ENCODE measurements around the gene ANP32E.
A peak's percentile ranks its signal among the peaks of the same experiment; 100 is the strongest.
"Not testable (repeated sequence)": the region's sequence is repeated elsewhere in the genome, so short reads cannot be mapped to it uniquely, and the experiment has no call there.

The ANP32E gene

DNA sequence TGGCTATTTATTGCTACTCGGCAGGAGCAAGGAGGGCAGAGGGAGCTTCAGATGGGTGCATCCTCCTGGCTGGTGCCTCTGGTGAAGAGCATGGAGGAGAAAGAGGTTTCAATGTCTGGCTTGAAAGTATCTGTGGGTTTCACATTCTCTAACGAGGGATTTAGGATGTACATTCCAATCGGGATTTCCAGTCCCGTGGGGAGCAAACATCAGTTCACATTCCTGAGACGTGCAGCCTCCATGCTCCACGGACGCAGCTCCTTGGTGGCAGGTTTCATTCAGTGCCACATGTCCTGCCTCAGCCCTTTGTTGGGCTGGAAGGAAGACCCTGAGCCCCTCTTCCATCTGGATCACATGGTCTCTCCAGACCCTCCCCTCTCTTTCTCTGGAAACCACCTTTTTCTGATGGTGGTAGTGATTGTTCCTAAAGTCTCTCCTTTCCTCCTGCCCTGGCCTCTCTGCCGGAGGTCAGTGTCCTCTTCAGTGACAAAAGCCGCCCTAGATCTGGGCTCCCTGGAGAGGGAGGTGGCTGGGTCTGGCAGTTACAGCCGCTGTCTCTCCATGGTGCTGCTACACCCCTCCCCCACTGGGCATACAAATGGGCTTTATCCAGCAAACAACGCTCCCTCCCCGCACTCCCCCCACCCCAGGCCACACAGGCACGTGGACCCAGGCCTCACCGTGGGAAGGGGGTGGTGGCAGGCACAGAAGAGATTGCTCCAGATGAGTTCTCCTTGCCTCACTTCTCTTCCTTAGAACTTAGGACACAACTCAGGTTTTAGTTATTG is 20.8 kb upstream of the ANP32E start:
- DNase-seq (ENCODE audit: low spot score) = peak; percentile 83

DNA sequence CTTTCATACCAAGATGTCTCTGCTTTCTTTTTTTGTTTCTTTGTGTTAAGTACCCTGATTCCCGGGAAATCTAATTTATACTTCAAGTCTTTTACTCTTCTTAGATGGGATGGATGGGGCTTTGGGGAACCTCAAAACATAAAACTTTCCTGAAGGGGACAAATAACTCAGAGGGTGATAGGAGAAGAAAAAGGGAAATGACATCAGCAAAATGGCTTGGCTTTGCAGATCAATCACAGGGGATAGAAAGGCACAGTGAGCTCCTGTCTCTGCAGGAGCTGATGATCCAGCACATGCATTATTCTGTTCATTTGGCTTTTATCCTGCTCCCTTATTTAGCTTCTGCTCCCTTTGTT is 20.3 kb upstream of the ANP32E start:
- DNase-seq (ENCODE audit: low spot score) = no peak

- DNase-seq (ENCODE audit: low spot score) = no peak
These were observed 14.0 kb upstream of the ANP32E start for GRCh38 chr1:150249936-150250335.

- DNase-seq (ENCODE audit: low spot score) = no peak
These were observed 7.1 kb upstream of the ANP32E start for GRCh38 chr1:150243003-150243402.

GRCh38 chr1:150237746-150238145 is 1.8 kb upstream of the ANP32E start:
- no peak for DNase-seq (ENCODE audit: low spot score)

GRCh38 chr1:150237176-150237575 is 1.3 kb upstream of the ANP32E start:
- DNase-seq (ENCODE audit: low spot score) = not testable (repeated sequence)

- DNase-seq (ENCODE audit: low spot score) = no peak
These were observed 745 bp upstream of the ANP32E start for GRCh38 chr1:150236614-150237100.

DNA sequence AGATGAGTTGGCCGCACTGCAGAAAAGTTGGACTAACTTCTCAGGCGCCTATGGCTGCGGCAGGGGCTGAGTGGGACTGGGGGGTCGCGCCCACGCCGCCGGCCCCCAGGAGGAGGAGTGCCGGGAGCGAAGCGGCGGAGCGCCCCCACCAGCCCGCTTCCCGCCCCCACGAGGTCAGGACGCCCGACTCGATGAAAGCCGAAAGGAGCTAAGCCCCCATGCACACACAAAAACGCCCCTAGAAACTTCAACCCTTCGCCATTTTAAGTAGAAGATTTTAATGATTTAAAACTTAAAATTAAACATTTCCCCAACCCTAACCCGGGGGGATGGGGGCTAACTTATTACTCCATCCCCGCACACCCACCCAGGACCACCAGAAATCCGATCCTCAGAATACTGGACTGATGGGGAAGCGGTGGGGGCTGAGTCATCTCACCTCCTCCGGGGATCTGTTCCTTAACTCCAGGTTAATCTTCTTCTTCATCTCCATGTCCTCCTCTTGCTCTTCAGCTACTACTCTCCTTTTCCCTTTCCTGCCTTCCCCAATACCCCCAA is 539 bp downstream of the ANP32E start:
- peak; percentile 7 for DNase-seq (ENCODE audit: low spot score)

DNA sequence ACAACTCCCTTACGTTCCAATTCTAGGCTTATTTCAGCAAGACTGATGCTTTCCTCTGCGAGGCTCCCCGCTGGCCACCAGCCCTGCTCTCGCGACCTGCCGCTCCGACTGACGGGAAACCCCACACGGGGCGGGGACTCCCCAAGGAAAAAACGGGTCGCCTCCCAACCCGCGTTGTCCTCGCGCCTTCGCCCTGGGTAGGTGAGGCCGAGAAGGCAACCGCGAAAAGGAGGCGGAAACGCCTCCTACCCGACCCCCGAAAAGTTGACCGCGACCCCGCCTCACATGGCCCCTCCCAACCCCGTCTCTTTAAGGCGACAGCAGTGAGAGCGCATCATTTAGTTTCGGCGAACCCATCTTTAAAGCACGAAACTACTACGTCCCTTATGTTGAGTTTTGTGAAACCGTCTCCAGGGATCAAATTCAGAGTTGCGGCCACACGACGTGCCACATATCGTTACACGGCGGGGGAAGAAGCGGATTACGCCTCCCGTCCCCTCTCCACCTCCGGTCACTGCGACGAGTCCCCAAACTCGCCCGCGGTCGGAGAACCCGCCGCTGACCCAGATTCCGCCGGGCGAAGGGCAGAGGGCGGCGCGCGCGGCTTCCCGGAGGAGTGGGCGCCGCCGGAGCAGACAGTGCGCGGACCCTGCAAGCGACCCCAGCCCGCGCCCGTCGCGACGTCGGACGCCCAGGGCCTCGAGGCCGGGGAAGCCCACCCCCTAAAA is 1.2 kb downstream of the ANP32E start:
- DNase-seq (ENCODE audit: low spot score) = peak; percentile 60

DNA sequence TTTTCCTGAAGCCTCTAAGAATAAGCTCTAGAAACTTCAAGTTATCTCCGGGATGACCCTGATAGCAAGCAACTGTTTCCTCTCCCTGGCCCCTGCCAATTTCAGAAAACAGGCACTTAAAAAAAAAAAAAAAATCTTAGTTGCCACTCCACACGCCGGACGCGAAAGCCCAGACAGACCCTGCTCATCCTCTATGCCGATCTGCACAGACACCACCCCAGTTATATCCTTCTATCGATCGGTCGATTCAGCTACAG is 1.7 kb downstream of the ANP32E start:
- DNase-seq (ENCODE audit: low spot score) = no peak

DNA sequence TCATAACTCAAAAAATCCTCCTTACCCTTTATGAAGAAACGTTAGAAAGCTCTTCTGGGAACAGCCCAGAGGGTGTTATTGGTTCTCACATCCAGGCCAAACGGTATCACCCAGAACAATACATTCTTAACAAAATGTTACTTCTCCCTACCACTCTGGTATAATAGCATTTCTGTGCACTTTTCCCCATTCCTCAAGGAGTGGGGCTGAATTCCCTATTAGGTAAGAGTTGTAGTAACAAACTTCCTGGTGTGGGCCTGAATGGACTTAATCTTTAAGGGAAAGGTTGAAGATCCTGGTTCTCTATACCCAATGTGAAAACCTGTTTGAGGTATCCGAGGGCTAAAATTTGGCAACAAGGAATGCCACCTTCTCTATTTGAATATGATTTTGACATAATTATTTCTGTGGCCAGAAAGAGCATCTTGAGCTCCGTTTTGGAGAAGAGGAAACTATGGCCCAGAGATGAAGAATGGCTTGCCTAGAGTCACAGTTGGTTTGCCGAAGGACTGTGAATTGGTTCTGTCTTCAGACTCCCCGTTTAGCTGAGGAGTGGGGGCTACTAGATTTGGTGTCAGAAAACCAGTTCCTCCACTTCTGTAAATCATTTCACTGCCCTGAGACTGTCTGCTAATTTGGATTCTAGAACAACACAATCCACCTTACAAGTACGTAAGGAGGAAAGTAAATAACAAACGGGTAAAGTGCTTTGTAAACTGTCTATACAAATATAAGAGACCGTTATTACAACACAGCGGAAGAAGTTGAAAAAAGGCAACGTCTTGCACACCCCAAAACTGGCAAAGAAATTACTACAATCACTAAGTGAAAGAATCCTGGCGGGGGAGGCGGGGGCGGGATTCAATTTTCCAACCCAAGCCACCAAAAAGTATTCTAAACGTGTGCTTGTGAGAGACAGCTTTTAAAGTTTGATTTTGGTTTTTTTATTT is 2.3 kb downstream of the ANP32E start:
- peak; percentile 34 for DNase-seq (ENCODE audit: low spot score)

GRCh38 chr1:150232921-150233320 is 3.0 kb downstream of the ANP32E start:
- DNase-seq (ENCODE audit: low spot score) = not testable (repeated sequence)

DNA sequence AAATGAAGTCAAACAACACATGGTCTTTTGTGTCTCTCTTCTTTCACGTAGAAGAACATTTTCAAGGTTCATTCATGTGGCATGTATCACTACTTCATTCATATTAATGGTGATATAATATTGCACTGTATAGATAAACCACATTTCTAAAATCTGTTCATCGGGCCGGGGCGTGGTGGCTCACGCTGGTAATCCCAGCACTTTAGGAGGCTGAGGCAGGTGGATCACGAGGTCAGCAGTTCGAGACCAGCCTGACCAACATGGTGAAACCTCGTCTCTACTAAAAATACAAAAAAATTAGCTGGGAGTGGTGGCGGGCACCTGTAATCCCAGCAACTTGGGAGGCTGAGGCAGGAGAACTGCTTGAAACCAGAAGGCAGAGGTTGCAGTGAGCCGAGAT is 7.7 kb downstream of the ANP32E start:
- not testable (repeated sequence) for DNase-seq (ENCODE audit: low spot score)

DNA sequence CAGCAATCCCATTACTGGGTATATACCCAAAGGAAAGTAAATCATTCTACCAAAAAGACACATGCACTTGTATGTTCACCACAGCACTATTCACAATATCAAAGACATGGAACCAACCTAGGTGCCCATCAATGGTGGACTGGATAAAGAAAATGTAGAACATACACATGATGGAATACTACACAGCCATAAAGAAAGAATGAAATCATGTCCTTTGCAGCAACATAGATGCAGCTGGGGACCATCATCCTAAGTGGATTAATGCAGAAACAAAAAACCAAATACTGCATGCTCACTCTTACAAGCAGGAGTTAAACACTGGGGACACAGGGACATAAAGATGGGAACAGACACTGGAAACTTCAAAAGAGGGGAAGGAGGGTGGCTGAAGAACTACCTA is 8.7 kb downstream of the ANP32E start:
- no peak for DNase-seq (ENCODE audit: low spot score)

GRCh38 chr1:150226486-150226885 is 9.4 kb downstream of the ANP32E start:
- no peak for DNase-seq (ENCODE audit: low spot score)

GRCh38 chr1:150225546-150225945 is 10.4 kb downstream of the ANP32E start:
- DNase-seq (ENCODE audit: low spot score) = no peak

DNA sequence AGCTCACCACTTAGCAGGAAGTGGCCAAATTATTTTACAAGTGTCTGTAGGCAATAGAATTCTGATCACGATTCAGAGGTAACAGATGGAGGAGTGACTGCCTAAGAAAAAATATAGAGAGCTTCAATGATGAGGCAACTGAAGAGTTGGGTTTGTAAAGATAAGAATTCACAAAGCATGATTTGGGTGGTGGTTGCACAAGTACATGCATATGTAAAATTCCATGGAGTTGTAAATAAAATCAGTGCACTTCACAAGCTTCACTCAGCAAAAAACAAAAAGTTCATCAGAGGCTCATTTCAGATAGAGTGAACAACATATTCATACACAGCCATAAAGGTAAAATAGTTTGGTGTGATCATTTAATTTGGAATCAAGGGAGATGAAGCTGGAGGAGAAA is 10.9 kb downstream of the ANP32E start:
- DNase-seq (ENCODE audit: low spot score) = no peak

- no peak for DNase-seq (ENCODE audit: low spot score)
These were observed 14.4 kb downstream of the ANP32E start for GRCh38 chr1:150221552-150221951.

DNA sequence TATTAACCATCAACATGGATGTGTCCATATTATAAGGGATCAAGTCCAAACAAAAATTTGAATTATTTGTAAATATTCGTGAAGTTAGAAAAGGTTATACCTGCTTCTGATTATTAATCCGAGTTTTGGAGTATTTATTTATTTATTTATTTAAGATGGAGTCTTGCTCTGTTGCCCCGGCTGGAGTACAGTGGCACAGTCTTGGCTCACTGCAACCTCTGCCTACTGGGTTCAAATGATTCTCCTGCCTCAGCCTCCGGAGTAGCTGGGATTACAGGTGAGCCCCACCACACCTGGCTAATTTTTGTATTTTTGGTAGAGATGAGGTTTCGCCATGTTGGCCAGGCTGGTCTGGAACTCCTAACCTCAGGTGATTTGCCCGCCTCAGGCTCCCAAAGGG is 20.1 kb downstream of the ANP32E start:
- not testable (repeated sequence) for DNase-seq (ENCODE audit: low spot score)

DNA sequence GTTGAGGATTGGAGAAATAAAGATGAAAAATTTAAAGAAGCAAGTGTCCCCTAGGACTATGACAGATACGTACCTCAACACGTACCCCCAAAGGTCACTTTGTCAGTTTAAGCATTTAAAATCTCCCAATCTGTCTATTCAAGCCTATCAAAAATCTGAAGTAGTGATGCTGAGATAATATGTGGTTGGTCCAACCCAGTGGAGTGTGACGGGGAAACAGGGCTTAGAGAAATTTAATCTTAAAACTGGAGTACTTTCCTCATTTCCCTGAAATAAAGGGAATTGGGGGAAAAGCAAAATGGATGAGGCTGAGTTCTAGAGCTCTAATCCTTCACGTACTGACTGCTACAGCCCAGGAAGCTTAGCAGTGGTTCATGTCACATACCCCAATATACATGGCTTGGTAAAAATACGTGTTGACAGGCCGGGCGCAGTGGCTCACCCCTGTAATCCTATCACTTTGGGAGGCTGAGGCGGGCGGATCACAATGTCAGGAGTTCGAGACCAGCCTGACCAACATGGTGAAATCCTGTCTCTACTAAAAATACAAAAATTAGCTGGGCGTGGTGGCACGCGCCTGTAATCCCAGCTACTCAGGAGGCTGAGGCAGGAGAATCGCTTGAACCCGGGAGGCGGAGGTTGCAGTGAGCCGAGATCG is 21.7 kb downstream of the ANP32E start:
- not testable (repeated sequence) for DNase-seq (ENCODE audit: low spot score)
